ENCODE measurements around the gene DACT3.
"Not testable (repeated sequence)": the region's sequence is repeated elsewhere in the genome, so short reads cannot be mapped to it uniquely, and the experiment has no call there.

Gene DACT3

GRCh38 chr19:46628970-46629369 lies 32.0 kb downstream of the DACT3 start:
- H3K4me1 ChIP-seq (ENCODE audit: insufficient read depth, low read length) = peaks cover 16% of the 10 kb centered on the region
- H3K9ac ChIP-seq (ENCODE audit: low read length); H3K4me3 ChIP-seq (ENCODE audit: low read depth in 1 of 2, low read length in 2 of 2); H3K27me3 ChIP-seq (ENCODE audit: control insufficient read depth in 1 of 2, insufficient read depth in 2 of 2, low read length in 2 of 2); H3K27ac ChIP-seq (ENCODE audit: low read depth, low read length); H3K36me3 ChIP-seq (ENCODE audit: insufficient read depth, low read length); H3K9me3 ChIP-seq (ENCODE audit: low read length): not testable (repeated sequence)

DNA sequence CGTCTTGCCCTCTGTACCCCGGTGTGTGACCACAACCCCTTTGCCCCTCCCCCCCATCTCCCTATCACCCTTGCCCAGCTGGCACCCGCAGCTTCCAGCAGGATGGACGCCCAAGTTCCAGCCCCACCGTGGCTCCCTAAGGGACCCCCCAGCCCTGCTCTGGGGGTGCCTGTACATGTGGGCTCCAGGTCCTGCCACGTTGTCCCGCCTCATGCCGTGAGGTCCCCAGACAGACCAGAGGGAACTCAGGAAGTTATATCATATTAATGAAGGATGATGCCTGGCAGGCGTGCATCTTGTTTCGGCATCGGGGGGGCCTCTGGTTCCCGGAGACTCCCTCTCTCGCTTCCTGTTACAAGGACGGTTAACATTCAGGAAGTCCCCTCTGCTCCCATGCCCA lies 34.5 kb downstream of the DACT3 start:
- Histone ChIP-seq H3K9me3 (ENCODE audit: low read length) (no peaks in the 10 kb centered on the region), H3K9ac (ENCODE audit: low read length) (no peak overlapping the region), H3K4me3 (ENCODE audit: low read depth in 1 of 2, low read length in 2 of 2) (no peak overlapping the region), H3K27me3 (ENCODE audit: control insufficient read depth in 1 of 2, insufficient read depth in 2 of 2, low read length in 2 of 2) (no peaks in the 10 kb centered on the region), H3K36me3 (ENCODE audit: insufficient read depth, low read length) (no peaks in the 10 kb centered on the region), H3K27ac (ENCODE audit: low read depth, low read length) (no peak overlapping the region), H3K4me1 (ENCODE audit: insufficient read depth, low read length) (peaks cover 14% of the 10 kb centered on the region)

DNA sequence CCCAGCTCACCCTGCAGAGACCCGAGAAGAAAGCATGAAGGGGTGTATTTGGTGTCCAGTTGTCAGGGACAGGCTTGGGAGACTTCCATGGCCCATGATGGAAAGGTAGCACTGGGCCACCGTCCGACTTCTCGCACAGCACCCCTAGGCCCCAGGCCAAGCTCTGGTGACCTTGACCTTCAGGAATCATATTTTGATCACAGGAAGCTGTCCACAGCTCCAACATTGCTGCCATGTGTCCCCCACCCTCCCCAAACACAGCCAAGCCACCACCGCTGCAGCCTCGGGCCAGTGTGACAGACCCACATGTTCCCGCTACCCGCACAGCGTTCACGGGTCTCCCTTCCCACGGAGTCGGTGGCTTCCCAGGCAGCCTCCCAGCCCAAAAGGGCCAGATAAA lies 35.3 kb downstream of the DACT3 start:
- Histone ChIP-seq H3K9me3 (ENCODE audit: low read length) (no peaks in the 10 kb centered on the region), H3K4me3 (ENCODE audit: low read depth in 1 of 2, low read length in 2 of 2) (no peak overlapping the region), H3K27ac (ENCODE audit: low read depth, low read length) (peak overlapping the region; percentile 4), H3K4me1 (ENCODE audit: insufficient read depth, low read length) (peaks cover 22% of the 10 kb centered on the region), H3K36me3 (ENCODE audit: insufficient read depth, low read length) (no peaks in the 10 kb centered on the region), H3K27me3 (ENCODE audit: control insufficient read depth in 1 of 2, insufficient read depth in 2 of 2, low read length in 2 of 2) (no peaks in the 10 kb centered on the region), H3K9ac (ENCODE audit: low read length) (no peak overlapping the region)

DNA sequence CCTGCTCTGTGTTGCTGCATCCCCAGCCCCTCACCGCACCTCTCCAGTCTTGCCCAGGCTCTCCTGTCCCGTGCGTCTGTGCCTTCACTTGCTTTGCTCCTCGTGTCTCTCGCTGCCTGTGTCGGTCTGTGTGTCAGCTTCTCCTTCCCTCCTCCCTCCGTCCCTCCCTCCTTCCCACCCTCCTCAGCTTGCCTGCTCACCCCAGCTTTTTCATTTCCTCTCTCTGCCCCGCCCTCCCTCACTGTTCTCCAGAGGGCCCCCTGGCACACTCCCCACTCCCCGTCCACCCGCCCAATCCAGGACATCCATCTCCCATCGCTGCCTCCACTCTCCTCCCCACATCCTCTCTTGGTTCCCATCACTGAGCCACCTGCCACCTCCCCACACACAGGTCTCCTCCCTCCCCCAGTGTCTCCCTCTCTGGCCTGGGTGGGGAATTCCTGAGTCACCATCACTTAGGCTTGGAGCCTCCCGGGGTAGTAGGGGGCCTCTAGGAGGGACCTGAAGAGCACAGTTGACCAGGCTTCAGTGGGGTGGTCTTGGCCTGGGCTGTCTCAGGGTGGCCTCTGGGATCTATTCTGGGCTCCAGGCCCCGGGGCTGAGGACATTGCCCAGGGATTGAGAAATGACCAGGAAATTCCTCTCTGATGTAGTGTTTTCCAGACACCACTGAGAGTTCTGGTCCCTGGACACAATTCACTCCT lies 35.9 kb downstream of the DACT3 start, which contains the start of gene PTGIR:
PTGIR (minus strand) TSS at position 132 of the 704 bp plus-strand sequence. CDS start 864 bp downstream, outside the sequence.
- Histone ChIP-seq H3K9ac (ENCODE audit: low read length) (no peak within 1 kb of the TSS), H3K9me3 (ENCODE audit: low read length) (no peaks in the 10 kb centered on the region), H3K4me1 (ENCODE audit: insufficient read depth, low read length) (peaks cover 28% of the 10 kb centered on the region), H3K4me3 (ENCODE audit: low read depth in 1 of 2, low read length in 2 of 2) (peak within 1 kb of the TSS in 1 of 2 donors; percentile 28), H3K27ac (ENCODE audit: low read depth, low read length) (peak within 1 kb of the TSS; percentile 21), H3K36me3 (ENCODE audit: insufficient read depth, low read length) (no peaks in the 10 kb centered on the region), H3K27me3 (ENCODE audit: control insufficient read depth in 1 of 2, insufficient read depth in 2 of 2, low read length in 2 of 2) (no peaks in the 10 kb centered on the region)

DNA sequence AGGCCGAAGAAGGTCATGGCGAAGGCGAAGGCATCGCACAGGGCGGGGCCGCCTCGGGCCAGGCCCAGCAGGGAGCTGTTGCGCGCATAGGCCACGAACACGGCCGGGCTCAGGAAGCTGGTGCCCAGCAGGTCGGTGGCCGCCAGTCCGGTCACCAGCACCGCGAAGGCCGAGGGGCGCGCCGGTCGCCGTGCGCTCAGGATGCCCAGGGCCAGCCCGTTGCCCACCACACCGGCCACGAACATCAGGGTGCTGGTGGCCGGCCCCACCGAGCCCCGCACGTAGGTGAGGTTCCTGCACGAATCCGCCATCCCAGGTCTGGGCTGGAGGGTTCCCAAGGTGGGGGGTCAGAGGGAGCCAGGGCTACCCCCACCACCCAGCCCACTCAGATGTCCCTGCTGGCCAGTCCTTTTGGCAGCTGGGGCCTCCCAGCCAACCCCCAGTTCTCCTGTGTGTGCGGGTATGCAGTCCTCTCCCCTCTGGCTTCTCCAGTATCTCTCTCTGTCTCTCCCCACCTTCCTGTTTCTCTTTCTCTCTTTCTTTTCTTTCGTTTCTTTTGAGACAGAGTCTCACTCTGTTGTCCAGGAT lies 37.0 kb downstream of the DACT3 start:
- H3K4me3 ChIP-seq (ENCODE audit: low read depth in 1 of 2, low read length in 2 of 2) = peak overlapping the region in 1 of 2 donors; percentile 28
- no peaks in the 10 kb centered on the region for H3K27me3 ChIP-seq (ENCODE audit: control insufficient read depth in 1 of 2, insufficient read depth in 2 of 2, low read length in 2 of 2)
- H3K36me3 ChIP-seq (ENCODE audit: insufficient read depth, low read length) = no peaks in the 10 kb centered on the region
- H3K4me1 ChIP-seq (ENCODE audit: insufficient read depth, low read length) = peaks cover 36% of the 10 kb centered on the region
- no peak overlapping the region for H3K27ac ChIP-seq (ENCODE audit: low read depth, low read length)
- H3K9me3 ChIP-seq (ENCODE audit: low read length) = no peaks in the 10 kb centered on the region
- no peak overlapping the region for H3K9ac ChIP-seq (ENCODE audit: low read length)

DNA sequence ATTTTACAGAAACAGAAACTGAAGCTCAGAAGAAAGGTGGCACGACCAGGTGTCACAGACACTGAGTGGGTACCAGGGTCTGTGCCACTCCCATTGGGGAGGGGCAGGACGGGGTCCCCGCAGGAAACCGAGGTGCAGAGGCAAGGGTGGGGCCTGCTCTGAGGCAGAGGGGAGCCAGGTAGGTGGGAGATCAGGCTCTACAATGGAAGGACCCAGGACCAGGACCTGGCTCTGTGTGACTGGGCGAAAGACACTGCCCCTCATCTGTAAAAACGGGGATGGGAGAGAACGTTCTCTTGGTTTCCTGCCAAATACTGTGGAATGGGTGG lies 38.9 kb downstream of the DACT3 start:
- Histone ChIP-seq H3K9ac (ENCODE audit: low read length) (no peak overlapping the region), H3K9me3 (ENCODE audit: low read length) (no peaks in the 10 kb centered on the region), H3K36me3 (ENCODE audit: insufficient read depth, low read length) (no peaks in the 10 kb centered on the region), H3K27ac (ENCODE audit: low read depth, low read length) (no peak overlapping the region), H3K4me1 (ENCODE audit: insufficient read depth, low read length) (peaks cover 46% of the 10 kb centered on the region), H3K4me3 (ENCODE audit: low read depth in 1 of 2, low read length in 2 of 2) (no peak overlapping the region), H3K27me3 (ENCODE audit: control insufficient read depth in 1 of 2, insufficient read depth in 2 of 2, low read length in 2 of 2) (no peaks in the 10 kb centered on the region)

DNA sequence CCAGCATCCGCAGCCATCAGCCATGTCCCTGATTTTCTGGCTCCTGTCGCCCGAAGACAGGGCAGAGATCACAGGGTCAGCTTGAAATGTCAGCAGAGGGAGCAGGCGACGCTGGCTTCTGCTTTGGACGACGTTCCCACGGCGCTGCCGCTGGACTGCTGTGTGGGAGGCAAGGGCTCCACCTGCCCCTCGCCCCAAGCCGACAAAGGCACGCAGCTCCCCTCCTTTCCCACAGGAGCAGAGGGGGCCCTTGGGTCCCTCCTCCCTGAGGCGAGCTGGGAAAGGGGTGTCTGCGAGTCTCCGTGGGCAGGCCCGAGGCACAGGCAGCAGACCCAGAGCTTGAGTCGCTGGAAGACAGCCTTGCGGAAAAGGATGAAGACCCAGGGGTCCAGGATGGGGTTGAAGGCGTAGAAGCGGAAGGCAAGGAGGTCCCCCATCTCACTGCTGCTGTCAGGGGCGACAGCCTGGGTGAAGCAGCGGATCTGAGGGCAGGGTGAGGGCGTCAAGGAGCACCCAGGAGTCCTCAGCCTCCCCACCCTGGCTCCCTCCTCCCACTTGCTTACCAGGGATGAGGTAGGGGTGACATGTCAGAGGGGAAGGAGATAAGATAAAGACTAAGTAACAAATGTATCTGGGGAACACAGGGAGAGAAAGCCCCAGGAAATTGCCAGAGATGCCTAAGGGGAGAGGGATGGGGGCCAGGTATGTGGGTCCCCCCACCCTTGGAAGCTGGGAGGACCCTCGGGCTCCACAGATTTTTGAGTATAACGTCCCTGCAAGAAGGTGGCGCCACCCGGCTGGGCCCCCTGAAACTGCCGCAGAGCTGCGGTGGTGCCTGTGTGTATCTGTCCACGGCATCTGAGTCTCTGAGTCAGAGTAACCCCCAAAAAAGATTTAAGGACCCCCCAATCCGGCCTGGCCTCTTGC lies 39.5 kb downstream of the DACT3 start:
- Histone ChIP-seq H3K4me3 (ENCODE audit: low read depth in 1 of 2, low read length in 2 of 2) (peak overlapping the region in 1 of 2 donors; percentile 43), H3K27ac (ENCODE audit: low read depth, low read length) (peak overlapping the region; percentile 54), H3K27me3 (ENCODE audit: control insufficient read depth in 1 of 2, insufficient read depth in 2 of 2, low read length in 2 of 2) (no peaks in the 10 kb centered on the region), H3K4me1 (ENCODE audit: insufficient read depth, low read length) (peaks cover 52% of the 10 kb centered on the region), H3K9me3 (ENCODE audit: low read length) (no peaks in the 10 kb centered on the region), H3K36me3 (ENCODE audit: insufficient read depth, low read length) (no peaks in the 10 kb centered on the region), H3K9ac (ENCODE audit: low read length) (peak overlapping the region; percentile 25)

DNA sequence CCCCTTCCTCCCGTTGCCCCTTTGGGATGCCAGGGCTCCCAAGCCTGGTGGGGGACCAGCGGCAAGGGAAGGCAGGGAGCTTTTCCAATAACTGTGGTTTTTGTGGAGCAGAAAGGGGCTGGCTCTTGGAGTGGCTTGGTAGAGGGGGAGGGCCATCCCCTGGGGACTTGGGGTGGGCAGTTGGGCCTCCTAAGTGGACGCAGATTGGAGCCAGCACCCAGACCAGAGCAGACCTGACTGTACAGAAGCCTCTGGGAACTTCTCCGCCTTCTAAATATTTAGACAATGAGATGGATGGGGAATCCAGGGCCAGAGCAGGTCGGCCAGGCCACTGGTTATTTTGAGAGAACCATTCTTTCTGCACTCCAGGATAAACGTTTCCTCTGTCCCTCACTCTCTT lies 40.3 kb downstream of the DACT3 start:
- Histone ChIP-seq H3K27ac (ENCODE audit: low read depth, low read length) (peak overlapping the region; percentile 54), H3K9me3 (ENCODE audit: low read length) (no peaks in the 10 kb centered on the region), H3K9ac (ENCODE audit: low read length) (peak overlapping the region; percentile 25), H3K4me3 (ENCODE audit: low read depth in 1 of 2, low read length in 2 of 2) (peak overlapping the region in 1 of 2 donors; percentile 43), H3K27me3 (ENCODE audit: control insufficient read depth in 1 of 2, insufficient read depth in 2 of 2, low read length in 2 of 2) (no peaks in the 10 kb centered on the region), H3K36me3 (ENCODE audit: insufficient read depth, low read length) (no peaks in the 10 kb centered on the region), H3K4me1 (ENCODE audit: insufficient read depth, low read length) (peaks cover 49% of the 10 kb centered on the region)

GRCh38 chr19:46620267-46620666 lies 40.7 kb downstream of the DACT3 start:
- peaks cover 44% of the 10 kb centered on the region for H3K4me1 ChIP-seq (ENCODE audit: insufficient read depth, low read length)
- no peak overlapping the region for H3K9ac ChIP-seq (ENCODE audit: low read length)
- H3K9me3 ChIP-seq (ENCODE audit: low read length) = no peaks in the 10 kb centered on the region
- peak overlapping the region; percentile 54 for H3K27ac ChIP-seq (ENCODE audit: low read depth, low read length)
- no peaks in the 10 kb centered on the region for H3K27me3 ChIP-seq (ENCODE audit: control insufficient read depth in 1 of 2, insufficient read depth in 2 of 2, low read length in 2 of 2)
- peak overlapping the region in 1 of 2 donors; percentile 7 for H3K4me3 ChIP-seq (ENCODE audit: low read depth in 1 of 2, low read length in 2 of 2)
- no peaks in the 10 kb centered on the region for H3K36me3 ChIP-seq (ENCODE audit: insufficient read depth, low read length)

DNA sequence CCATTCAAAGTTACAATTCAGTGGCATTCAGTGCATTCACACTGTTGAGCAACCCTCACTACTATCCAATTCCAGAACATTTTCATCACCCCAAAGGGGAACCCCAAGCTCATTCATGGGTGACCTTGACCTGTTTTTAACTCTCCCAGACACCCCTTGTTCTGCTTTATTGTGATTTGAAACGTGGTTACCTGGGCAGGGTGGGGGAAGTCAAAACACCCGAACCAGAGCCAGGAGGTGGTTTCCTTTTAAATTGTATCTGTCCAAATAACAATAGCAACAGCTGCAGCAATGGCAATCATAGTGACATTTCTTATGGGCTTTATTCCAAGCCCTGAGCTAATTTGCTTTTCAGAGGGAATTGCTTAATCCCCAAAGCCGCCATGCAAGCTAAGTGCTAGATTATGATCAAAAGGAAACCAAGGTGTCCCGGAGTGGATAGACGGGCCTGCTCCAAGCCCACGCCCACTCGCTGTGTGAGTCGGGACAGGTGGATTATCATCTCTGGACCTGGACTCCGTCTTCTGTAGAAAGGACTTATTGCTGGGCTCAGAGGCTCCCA lies 42.2 kb downstream of the DACT3 start:
- no peaks in the 10 kb centered on the region for H3K36me3 ChIP-seq (ENCODE audit: insufficient read depth, low read length)
- H3K27me3 ChIP-seq (ENCODE audit: control insufficient read depth in 1 of 2, insufficient read depth in 2 of 2, low read length in 2 of 2) = no peaks in the 10 kb centered on the region
- H3K4me3 ChIP-seq (ENCODE audit: low read depth in 1 of 2, low read length in 2 of 2) = no peak overlapping the region
- H3K9ac ChIP-seq (ENCODE audit: low read length) = no peak overlapping the region
- H3K4me1 ChIP-seq (ENCODE audit: insufficient read depth, low read length) = peaks cover 51% of the 10 kb centered on the region
- H3K27ac ChIP-seq (ENCODE audit: low read depth, low read length) = no peak overlapping the region
- no peaks in the 10 kb centered on the region for H3K9me3 ChIP-seq (ENCODE audit: low read length)

DNA sequence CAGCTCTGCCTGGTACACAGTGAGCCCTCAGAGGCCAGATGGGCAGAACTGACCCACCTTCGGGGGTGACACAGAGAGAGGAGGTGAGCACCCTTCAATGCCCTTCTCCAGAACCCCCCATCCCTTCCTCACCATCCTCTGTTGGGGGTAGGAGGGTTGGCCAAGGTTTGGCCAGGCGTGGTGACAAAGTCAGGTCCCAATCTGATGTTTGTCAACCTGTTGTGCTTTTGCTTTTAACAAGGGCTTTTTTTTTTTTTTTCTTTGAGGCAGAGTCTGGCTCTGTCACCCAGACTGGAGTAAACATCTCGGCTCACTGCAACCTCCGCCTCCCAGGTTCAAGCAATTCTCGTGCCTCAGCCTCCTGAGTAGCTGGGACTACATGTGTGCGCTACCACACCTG lies 43.4 kb downstream of the DACT3 start:
- H3K4me1 ChIP-seq (ENCODE audit: insufficient read depth, low read length) = peaks cover 52% of the 10 kb centered on the region
- no peak overlapping the region for H3K4me3 ChIP-seq (ENCODE audit: low read depth in 1 of 2, low read length in 2 of 2)
- H3K9ac ChIP-seq (ENCODE audit: low read length) = no peak overlapping the region
- H3K27ac ChIP-seq (ENCODE audit: low read depth, low read length) = no peak overlapping the region
- H3K36me3 ChIP-seq (ENCODE audit: insufficient read depth, low read length) = no peaks in the 10 kb centered on the region
- H3K9me3 ChIP-seq (ENCODE audit: low read length) = no peaks in the 10 kb centered on the region
- H3K27me3 ChIP-seq (ENCODE audit: control insufficient read depth in 1 of 2, insufficient read depth in 2 of 2, low read length in 2 of 2) = no peaks in the 10 kb centered on the region
